ENCODE data around the gene ENTHD1.

The ENTHD1 gene

GRCh38 chr22:39893526-39893925 is at the start of gene ENTHD1:
ENTHD1 (minus strand) TSS chr22:39893760; CDS start chr22:39887748, 6,012 bp downstream.
- DNase-seq = no peak

GRCh38 chr22:39943337-39943736 is 49.8 kb upstream of the ENTHD1 start:
- no peak for DNase-seq

- no peak for DNase-seq
Measured at GRCh38 chr22:39942439-39943230, 49.1 kb upstream of the ENTHD1 start.

- DNase-seq = no peak
Measured at GRCh38 chr22:39941601-39942000, 48.0 kb upstream of the ENTHD1 start.

GRCh38 chr22:39940757-39941305 is 47.3 kb upstream of the ENTHD1 start:
- no peak for DNase-seq

GRCh38 chr22:39939830-39940229 is 46.3 kb upstream of the ENTHD1 start:
- no peak for DNase-seq

GRCh38 chr22:39938509-39939111 is 45.0 kb upstream of the ENTHD1 start:
- DNase-seq = no peak

GRCh38 chr22:39937906-39938305 is 44.3 kb upstream of the ENTHD1 start:
- DNase-seq = no peak

- no peak for DNase-seq
Measured at GRCh38 chr22:39936523-39937145, 43.1 kb upstream of the ENTHD1 start.

GRCh38 chr22:39935612-39936011 is 42.1 kb upstream of the ENTHD1 start:
- no peak for DNase-seq

- no peak for DNase-seq
Measured at GRCh38 chr22:39935116-39935515, 41.6 kb upstream of the ENTHD1 start.

GRCh38 chr22:39933741-39934140 is 40.2 kb upstream of the ENTHD1 start:
- no peak for DNase-seq

- DNase-seq = peak in 1 of 2 experiments; percentile 1
Measured at GRCh38 chr22:39932918-39933649, 39.5 kb upstream of the ENTHD1 start.

GRCh38 chr22:39932166-39932565 is 38.6 kb upstream of the ENTHD1 start:
- no peak for DNase-seq

- no peak for DNase-seq
Measured at GRCh38 chr22:39931251-39931650, 37.7 kb upstream of the ENTHD1 start.

GRCh38 chr22:39928536-39929520 is 35.3 kb upstream of the ENTHD1 start:
- DNase-seq = no peak

GRCh38 chr22:39927544-39927943 is 34.0 kb upstream of the ENTHD1 start:
- no peak for DNase-seq

GRCh38 chr22:39926753-39927152 is 33.2 kb upstream of the ENTHD1 start:
- DNase-seq = no peak

GRCh38 chr22:39925909-39926679 is 32.5 kb upstream of the ENTHD1 start:
- DNase-seq = no peak

- DNase-seq = no peak
Measured at GRCh38 chr22:39925273-39925672, 31.7 kb upstream of the ENTHD1 start.

- DNase-seq = no peak
Measured at GRCh38 chr22:39924286-39924685, 30.7 kb upstream of the ENTHD1 start.

All from SW 1271 (cell line).